H1 (cell line): ENCODE results near the gene USP10. TPM values are rescaled to one million over a fixed set of nuclear protein-coding genes. Genes with fewer than 3 reads are reported as not detected.

Experiments
- RAD21 ChIP-seq, 2 experiments: IDR thresholded peaks in 1 of 2; conservative IDR thresholded peaks in 1 of 2; 2 replicates each; pipeline ENCODE4 v1.6.1; 2011; ENCODE audit warnings: low read depth in 2 of 2, low read length in 2 of 2, improper control_type of control experiment in 1 of 2, inconsistent platforms in 1 of 2, mild to moderate bottlenecking in 1 of 2, moderate library complexity in 1 of 2
- polyA plus RNA-seq, 7 experiments: library from polyadenylated mRNA; depleted of rRNA in 3 of 7; stranded (reverse) in 5 of 7; unstranded in 2 of 7; fragments of >200 nt in 5 of 7; fragments of 200-250 nt in 2 of 7; gene quantifications; 1 replicate in 5 of 7; 2 replicates in 1 of 7; 4 replicates in 1 of 7; pipeline versions ENCODE4 v1.2.1 to v1.2.3, GENCODE V29; 2011 to 2013; ENCODE audit warnings: missing spikeins in 2 of 7, mixed read lengths in 2 of 7
- total RNA-seq: library from RNA; stranded (reverse); fragmentation: NEBNext Ultra II Directional; extraction: Animal tissue kit (Norgen Biotek cat#: 25700); gene quantifications from 2 replicates; pipeline ENCODE4 v1.2.1, GENCODE V29; 2021

The USP10 gene
- total and polyA plus RNA-seq, 2 of the 8 experiments (the other 6 are each of a cell fraction or from before 2014, with no cell fraction given), result 171 to 195 TPM

- peak; percentile 43 to 64 for TF ChIP-seq RAD21 (IDR thresholded peaks at IDR 0.05 in 1 of 2, conservative IDR thresholded peaks at IDR 0.05 in 1 of 2; ENCODE audit: low read depth in 2 of 2, low read length in 2 of 2)
- TF ChIP-seq, all 59 proteins: peak for 5
These were observed 38.6 kb downstream of the USP10 start (continued) for GRCh38 chr16:84738255-84739038.
